Measurements from ENCODE around the gene FOCAD. TPM values are rescaled to one million over a fixed set of nuclear protein-coding genes. Genes with fewer than 3 reads are reported as not detected.

FOCAD gene
- total and polyA plus RNA-seq, 7 experiments from 2014 or later = 12.8 to 33.7 (median 18.3) TPM

GRCh38 chr9:20643660-20644059 is 40.4 kb upstream of the FOCAD start:
- CTCF ChIA-PET = no interaction called here

GRCh38 chr9:20646656-20647055 is 37.4 kb upstream of the FOCAD start:
- Histone ChIP-seq H3K27me3 (ENCODE audit: control insufficient read depth in 2 of 2, insufficient read depth in 2 of 2, low read length in 2 of 2) (peaks cover 0 to 6% of the 10 kb centered on the region in 2 donors), H3K4me1 (ENCODE audit: control insufficient read depth in 2 of 2, insufficient read depth in 2 of 2, low read length in 2 of 2) (no peaks in the 10 kb centered on the region), H3K4me3 (ENCODE audit: low read length) (no peak overlapping the region), H3K36me3 (ENCODE audit: control insufficient read depth in 2 of 3, insufficient read depth in 3 of 3, low read length in 3 of 3) (no peaks in the 10 kb centered on the region), H3K27ac (ENCODE audit: low read depth, low read length) (no peak overlapping the region), H3K9me3 (ENCODE audit: control insufficient read depth in 2 of 3, low read length in 3 of 3) (no peaks in the 10 kb centered on the region)
- ATAC-seq (no peak), DNase-seq (no peak)
- intact Hi-C loops (cut with micrococcal nuclease) = no loop called here
- peaks cover 0 to 31% (median 6%) of the 10 kb centered on the region in 5 donors for H3K27me3 Mint-ChIP-seq
- H3K4me3 Mint-ChIP-seq = no peak overlapping the region
- ChIA-PET POLR2A (no interaction called here), CTCF (interaction anchor here (0.6 kb wide), 1 partner anchor 313 kb away, joined by 3 read pairs; no protein-coding TSS in a partner anchor)
- no peak overlapping the region for H3K27ac Mint-ChIP-seq
- no peaks in the 10 kb centered on the region for H3K9me3 Mint-ChIP-seq
- peaks cover 0 to 6% (median 5%) of the 10 kb centered on the region in 7 donors for H3K4me1 Mint-ChIP-seq
- H3K36me3 Mint-ChIP-seq = peaks cover 0 to 1% (median 0%) of the 10 kb centered on the region in 5 donors

More at GRCh38 chr9:20643660-20644059, 40.4 kb upstream of the FOCAD start:
- Histone ChIP-seq H3K4me3 (ENCODE audit: low read length) (no peak overlapping the region), H3K27me3 (ENCODE audit: control insufficient read depth in 2 of 2, insufficient read depth in 2 of 2, low read length in 2 of 2) (peaks cover 0 to 6% of the 10 kb centered on the region in 2 donors), H3K36me3 (ENCODE audit: control insufficient read depth in 2 of 3, insufficient read depth in 3 of 3, low read length in 3 of 3) (no peaks in the 10 kb centered on the region), H3K27ac (ENCODE audit: low read depth, low read length) (no peak overlapping the region), H3K9me3 (ENCODE audit: control insufficient read depth in 2 of 3, low read length in 3 of 3) (no peaks in the 10 kb centered on the region), H3K4me1 (ENCODE audit: control insufficient read depth in 2 of 2, insufficient read depth in 2 of 2, low read length in 2 of 2) (peaks cover 11 to 15% of the 10 kb centered on the region in 2 donors)
- peaks cover 0 to 4% (median 0%) of the 10 kb centered on the region in 5 donors for H3K36me3 Mint-ChIP-seq
- ATAC-seq (no peak), DNase-seq (no peak)
- intact Hi-C loops (cut with micrococcal nuclease) = no loop called here
- H3K4me1 Mint-ChIP-seq = peaks cover 10 to 22% (median 20%) of the 10 kb centered on the region in 7 donors
- H3K4me3 Mint-ChIP-seq = no peak overlapping the region
- H3K27ac Mint-ChIP-seq = no peak overlapping the region
- POLR2A ChIA-PET = no interaction called here
- peaks cover 0 to 23% (median 8%) of the 10 kb centered on the region in 5 donors for H3K27me3 Mint-ChIP-seq
- no peaks in the 10 kb centered on the region for H3K9me3 Mint-ChIP-seq

GRCh38 chr9:20649381-20649780 is 34.7 kb upstream of the FOCAD start:
- no peaks in the 10 kb centered on the region for H3K36me3 ChIP-seq (ENCODE audit: control insufficient read depth in 2 of 3, insufficient read depth in 3 of 3, low read length in 3 of 3)
- H3K9me3 ChIP-seq (ENCODE audit: control insufficient read depth in 2 of 3, low read length in 3 of 3) = no peaks in the 10 kb centered on the region
- intact Hi-C loops (cut with micrococcal nuclease) = no loop called here
- POLR2A ChIA-PET = interaction anchor here (0.6 kb wide), 1 partner anchor 399 kb away, joined by 3 read pairs; no protein-coding TSS in a partner anchor
- Mint-ChIP-seq H3K4me1 (peaks cover 0 to 4% (median 0%) of the 10 kb centered on the region in 7 donors), H3K9me3 (no peaks in the 10 kb centered on the region), H3K27me3 (peaks cover 0 to 29% (median 6%) of the 10 kb centered on the region in 5 donors), H3K4me3 (no peak overlapping the region), H3K36me3 (no peaks in the 10 kb centered on the region), H3K27ac (no peak overlapping the region)
- ATAC-seq (no peak), DNase-seq (no peak)
- no peak overlapping the region for H3K4me3 ChIP-seq (ENCODE audit: low read length)
- CTCF ChIA-PET = interaction anchor here (0.7 to 1.0 kb wide), 2 partner anchors 9 to 1528 kb away, joined by 3 to 4 read pairs; no protein-coding TSS in a partner anchor
- no peaks in the 10 kb centered on the region for H3K4me1 ChIP-seq (ENCODE audit: control insufficient read depth in 2 of 2, insufficient read depth in 2 of 2, low read length in 2 of 2)
- peaks cover 0 to 6% of the 10 kb centered on the region in 2 donors for H3K27me3 ChIP-seq (ENCODE audit: control insufficient read depth in 2 of 2, insufficient read depth in 2 of 2, low read length in 2 of 2)
- H3K27ac ChIP-seq (ENCODE audit: low read depth, low read length) = no peak overlapping the region

GRCh38 chr9:20650313-20650712 is 33.7 kb upstream of the FOCAD start:
- Mint-ChIP-seq H3K36me3 (no peaks in the 10 kb centered on the region), H3K27me3 (peaks cover 0 to 29% (median 6%) of the 10 kb centered on the region in 5 donors), H3K4me1 (peaks cover 0 to 14% (median 6%) of the 10 kb centered on the region in 7 donors), H3K27ac (no peak overlapping the region), H3K4me3 (no peak overlapping the region), H3K9me3 (no peaks in the 10 kb centered on the region)
- H3K27ac ChIP-seq (ENCODE audit: low read depth, low read length) = no peak overlapping the region
- intact Hi-C loops (cut with micrococcal nuclease) = no loop called here
- ChIA-PET CTCF (interaction anchor here (0.7 to 1.0 kb wide), 2 partner anchors 10 to 1527 kb away, joined by 3 to 4 read pairs; no protein-coding TSS in a partner anchor), POLR2A (interaction anchor here (1.4 kb wide), 1 partner anchor 30 kb away, joined by 6 read pairs; no protein-coding TSS in a partner anchor)
- DNase-seq = no peak
- H3K27me3 ChIP-seq (ENCODE audit: control insufficient read depth in 2 of 2, insufficient read depth in 2 of 2, low read length in 2 of 2) = peaks cover 0 to 6% of the 10 kb centered on the region in 2 donors
- no peak for ATAC-seq
- H3K9me3 ChIP-seq (ENCODE audit: control insufficient read depth in 2 of 3, low read length in 3 of 3) = no peaks in the 10 kb centered on the region
- no peak overlapping the region for H3K4me3 ChIP-seq (ENCODE audit: low read length)
- H3K36me3 ChIP-seq (ENCODE audit: control insufficient read depth in 2 of 3, insufficient read depth in 3 of 3, low read length in 3 of 3) = no peaks in the 10 kb centered on the region
- H3K4me1 ChIP-seq (ENCODE audit: control insufficient read depth in 2 of 2, insufficient read depth in 2 of 2, low read length in 2 of 2) = no peaks in the 10 kb centered on the region

GRCh38 chr9:20650750-20651299 is 33.2 kb upstream of the FOCAD start:
- H3K36me3 ChIP-seq (ENCODE audit: control insufficient read depth in 2 of 3, insufficient read depth in 3 of 3, low read length in 3 of 3) = no peaks in the 10 kb centered on the region
- POLR2A ChIA-PET = interaction anchor here (1.4 kb wide), 1 partner anchor 29 kb away, joined by 6 read pairs; no protein-coding TSS in a partner anchor
- ATAC-seq (no peak), DNase-seq (no peak)
- H3K9me3 ChIP-seq (ENCODE audit: control insufficient read depth in 2 of 3, low read length in 3 of 3) = no peaks in the 10 kb centered on the region
- H3K4me1 ChIP-seq (ENCODE audit: control insufficient read depth in 2 of 2, insufficient read depth in 2 of 2, low read length in 2 of 2) = no peaks in the 10 kb centered on the region
- no peak overlapping the region for H3K27ac ChIP-seq (ENCODE audit: low read depth, low read length)
- H3K27ac Mint-ChIP-seq = no peak overlapping the region
- H3K27me3 Mint-ChIP-seq = peaks cover 0 to 29% (median 6%) of the 10 kb centered on the region in 5 donors
- H3K4me1 Mint-ChIP-seq = peaks cover 0 to 19% (median 9%) of the 10 kb centered on the region in 7 donors
- H3K27me3 ChIP-seq (ENCODE audit: control insufficient read depth in 2 of 2, insufficient read depth in 2 of 2, low read length in 2 of 2) = peaks cover 0 to 6% of the 10 kb centered on the region in 2 donors
- H3K4me3 Mint-ChIP-seq = no peak overlapping the region
- H3K9me3 Mint-ChIP-seq = no peaks in the 10 kb centered on the region
- intact Hi-C loops (cut with micrococcal nuclease) = no loop called here
- no peak overlapping the region for H3K4me3 ChIP-seq (ENCODE audit: low read length)
- CTCF ChIA-PET = no interaction called here
- no peaks in the 10 kb centered on the region for H3K36me3 Mint-ChIP-seq

- POLR2A ChIA-PET = interaction anchor here (0.5 kb wide), 1 partner anchor 705 kb away, joined by 3 read pairs; no protein-coding TSS in a partner anchor
- no peaks in the 10 kb centered on the region for H3K36me3 Mint-ChIP-seq
Observed at GRCh38 chr9:20651939-20652338, 32.1 kb upstream of the FOCAD start.

More at GRCh38 chr9:20651939-20652338, 32.1 kb upstream of the FOCAD start:
- CTCF ChIA-PET = interaction anchor here (0.7 kb wide), 1 partner anchor 228 kb away, joined by 4 read pairs; no protein-coding TSS in a partner anchor
- no peak overlapping the region for H3K4me3 Mint-ChIP-seq
- H3K4me3 ChIP-seq (ENCODE audit: low read length) = no peak overlapping the region
- ATAC-seq (no peak), DNase-seq (no peak)
- H3K27ac Mint-ChIP-seq = no peak overlapping the region
- H3K27ac ChIP-seq (ENCODE audit: low read depth, low read length) = no peak overlapping the region
- H3K9me3 ChIP-seq (ENCODE audit: control insufficient read depth in 2 of 3, low read length in 3 of 3) = no peaks in the 10 kb centered on the region
- H3K4me1 ChIP-seq (ENCODE audit: control insufficient read depth in 2 of 2, insufficient read depth in 2 of 2, low read length in 2 of 2) = no peaks in the 10 kb centered on the region
- H3K27me3 ChIP-seq (ENCODE audit: control insufficient read depth in 2 of 2, insufficient read depth in 2 of 2, low read length in 2 of 2) = peaks cover 0 to 6% of the 10 kb centered on the region in 2 donors
- H3K4me1 Mint-ChIP-seq = peaks cover 0 to 19% (median 9%) of the 10 kb centered on the region in 7 donors
- intact Hi-C loops (cut with micrococcal nuclease) = no loop called here
- no peaks in the 10 kb centered on the region for H3K36me3 ChIP-seq (ENCODE audit: control insufficient read depth in 2 of 3, insufficient read depth in 3 of 3, low read length in 3 of 3)
- no peaks in the 10 kb centered on the region for H3K9me3 Mint-ChIP-seq
- peaks cover 0 to 24% (median 4%) of the 10 kb centered on the region in 5 donors for H3K27me3 Mint-ChIP-seq
